IMR-90 (cell line): ENCODE data around the gene NPR2. TPM values are rescaled to one million over a fixed set of nuclear protein-coding genes. Genes with fewer than 3 reads are reported as not detected.

Source experiments
- ATAC-seq: fragments of 200-7000 bp; cut with Tn5 transposase; 2 replicates; pipeline ENCODE4 v1.9.1; 2020; ENCODE audit warnings: low read depth, mild to moderate bottlenecking, moderate library complexity
- BruUV-seq: library from RNA; stranded (reverse); fragments of 400-500 nt; replicated peaks from 2 replicates; lab custom pipeline; 2021; lab: Mats Ljungman, UMichigan
- CTCF ChIA-PET: fragments of 300-600 bp; formaldehyde crosslinking; extraction: SDS; loops from one replicate; lab custom pipeline; 2021; ENCODE audit warnings: antibody characterized with exemption; lab: Yijun Ruan, JAX
- POLR2A ChIA-PET: fragments of 300-600 bp; sonication (Branson Sonifier 250); formaldehyde crosslinking; loops from one replicate; lab custom pipeline; 2022; ENCODE audit warnings: antibody characterized with exemption; ENCODE audit not compliant: unreplicated experiment; lab: Charles Lee
- DNase-seq: peaks from one replicate; pipeline ENCODE4 v3.0.0; 2013
- H2AFZ ChIP-seq: replicated peaks from 2 replicates; pipeline ENCODE3; 2013; ENCODE audit warnings: low read length, mild to moderate bottlenecking; ENCODE audit not compliant: poor library complexity
- H2AK5ac ChIP-seq: 2 replicates; pipeline ENCODE4 v1.6.1; 2013; ENCODE audit warnings: low read depth, low read length, inconsistent platforms
- H2AK9ac ChIP-seq: replicated peaks from 2 replicates; pipeline ENCODE3; 2013; ENCODE audit warnings: mild to moderate bottlenecking, low read depth, low read length, moderate library complexity; ENCODE audit not compliant: poor library complexity
- H2BK120ac ChIP-seq: 2 replicates; pipeline ENCODE4 v1.6.1; 2013; ENCODE audit warnings: low read depth, low read length, inconsistent platforms
- H2BK15ac ChIP-seq: 3 replicates; pipeline ENCODE4 v1.6.1; 2013; ENCODE audit warnings: low read depth, low read length, inconsistent platforms
- H2BK20ac ChIP-seq: 2 replicates; pipeline ENCODE4 v1.6.1; 2013; ENCODE audit warnings: low read depth, mild to moderate bottlenecking, inconsistent platforms, low read length, moderate library complexity
- H2BK5ac ChIP-seq: 2 replicates; pipeline ENCODE4 v1.6.1; 2013; ENCODE audit warnings: mild to moderate bottlenecking, low read depth, low read length, inconsistent platforms; ENCODE audit not compliant: poor library complexity, severe bottlenecking
- H3K14ac ChIP-seq: replicated peaks from 2 replicates; pipeline ENCODE4 v1.6.1; 2013; ENCODE audit warnings: low read depth, low read length, inconsistent platforms
- H3K18ac ChIP-seq: 2 replicates; pipeline ENCODE4 v1.6.1; 2013; ENCODE audit warnings: low read depth, low read length, control low read depth
- H3K23ac ChIP-seq: 2 replicates; pipeline ENCODE4 v1.6.1; 2013; ENCODE audit warnings: low read depth, low read length, inconsistent platforms
- H3K27ac ChIP-seq: 2 replicates; pipeline ENCODE4 v1.5.1; 2013; ENCODE audit warnings: mild to moderate bottlenecking, control low read depth, low read length; ENCODE audit not compliant: insufficient read depth
- H3K27me3 ChIP-seq: 2 replicates; pipeline ENCODE4 v1.6.1; 2013; ENCODE audit warnings: low read length; ENCODE audit not compliant: control insufficient read depth, insufficient read depth
- H3K36me3 ChIP-seq: 2 replicates; pipeline ENCODE4 v1.6.1; 2013; ENCODE audit warnings: low read length, mixed read lengths; ENCODE audit not compliant: control insufficient read depth, insufficient read depth
- H3K4ac ChIP-seq: 2 replicates; pipeline ENCODE4 v1.6.1; 2013; ENCODE audit warnings: low read depth, low read length, inconsistent platforms
- H3K4me1 ChIP-seq: 2 replicates; pipeline ENCODE4 v1.6.1; 2013; ENCODE audit warnings: low read length, mixed read lengths; ENCODE audit not compliant: control insufficient read depth, insufficient read depth
- H3K4me2 ChIP-seq: 2 replicates; pipeline ENCODE4 v1.6.1; 2013; ENCODE audit warnings: low read depth, mild to moderate bottlenecking, control low read depth, low read length, moderate library complexity
- H3K4me3 ChIP-seq: 2 replicates; pipeline ENCODE4 v1.5.1; 2013; ENCODE audit warnings: low read depth, mild to moderate bottlenecking, control low read depth, low read length, moderate library complexity; ENCODE audit not compliant: insufficient read depth
- H3K56ac ChIP-seq: 2 replicates; pipeline ENCODE4 v1.6.1; 2013; ENCODE audit warnings: low read length, inconsistent platforms; ENCODE audit not compliant: insufficient read depth; ENCODE audit errors: extremely low read depth
- H3K79me1 ChIP-seq, 2 experiments: 2 replicates each; pipeline ENCODE4 v1.6.1; 2013; ENCODE audit warnings: low read length in 2 of 2, inconsistent platforms in 1 of 2, low read depth in 1 of 2
- H3K9ac ChIP-seq: 2 replicates; pipeline ENCODE4 v1.6.1; 2013; ENCODE audit warnings: low read depth, low read length, control low read depth
- H3K9me1 ChIP-seq: 2 replicates; pipeline ENCODE4 v1.6.1; 2013; ENCODE audit warnings: low read length, inconsistent platforms; ENCODE audit not compliant: insufficient read depth
- H3K9me3 ChIP-seq: 2 replicates; pipeline ENCODE4 v1.6.1; 2013; ENCODE audit warnings: low read length; ENCODE audit not compliant: control insufficient read depth, insufficient read depth
- H4K20me1 ChIP-seq: 2 replicates; pipeline ENCODE4 v1.6.1; 2013; ENCODE audit warnings: low read length, inconsistent platforms; ENCODE audit not compliant: insufficient read depth
- H4K5ac ChIP-seq: 2 replicates; pipeline ENCODE4 v1.6.1; 2013; ENCODE audit warnings: mild to moderate bottlenecking, low read depth, low read length, control low read depth
- H4K8ac ChIP-seq, 2 experiments: 2 replicates each; pipeline ENCODE4 v1.6.1; 2013; ENCODE audit warnings: low read depth in 2 of 2, low read length in 2 of 2, control low read depth in 1 of 2, inconsistent platforms in 1 of 2
- H4K91ac ChIP-seq: 2 replicates; pipeline ENCODE4 v1.6.1; 2013; ENCODE audit warnings: low read depth, low read length, inconsistent platforms; ENCODE audit not compliant: insufficient read depth
- CHD1 ChIP-seq: IDR thresholded peaks from 2 replicates; pipeline ENCODE4 v1.6.1; 2012; ENCODE audit warnings: low read depth, low read length, improper control_type of control experiment
- FOS ChIP-seq: fragments of 150-350 bp; IDR thresholded peaks from 2 replicates; pipeline ENCODE4 v1.6.1; 2016; ENCODE audit warnings: low read depth, low read length
- MAFK ChIP-seq: IDR thresholded peaks from 2 replicates; pipeline ENCODE4 v1.6.1; 2012; ENCODE audit warnings: low read depth, low read length, improper control_type of control experiment
- MAZ ChIP-seq: IDR thresholded peaks from 2 replicates; pipeline ENCODE4 v1.6.1; 2012; ENCODE audit warnings: low read depth, mild to moderate bottlenecking, low read length, improper control_type of control experiment, moderate library complexity, borderline replicate concordance
- NFE2L2 ChIP-seq: fragments of 150-350 bp; IDR thresholded peaks from 2 replicates; pipeline ENCODE4 v1.6.1; 2016; ENCODE audit warnings: low read depth, mild to moderate bottlenecking, low read length
- POLR2A ChIP-seq: IDR thresholded peaks from 2 replicates; pipeline ENCODE4 v1.6.1; 2012; ENCODE audit warnings: mild to moderate bottlenecking, low read depth, low read length
- RAD21 ChIP-seq: IDR thresholded peaks from 2 replicates; pipeline ENCODE4 v1.6.1; 2012; ENCODE audit warnings: low read length, improper control_type of control experiment
- RCOR1 ChIP-seq: IDR thresholded peaks from 2 replicates; pipeline ENCODE4 v1.6.1; 2012; ENCODE audit warnings: mild to moderate bottlenecking, low read length, improper control_type of control experiment; ENCODE audit not compliant: insufficient replicate concordance
- RFX5 ChIP-seq: IDR thresholded peaks from 2 replicates; pipeline ENCODE4 v1.8.0; 2012; ENCODE audit warnings: low read depth, mild to moderate bottlenecking, low read length, moderate library complexity
- SMC3 ChIP-seq: fragments of 150-350 bp; IDR thresholded peaks from 2 replicates; pipeline ENCODE4 v1.6.1; 2016; ENCODE audit warnings: low read depth, mild to moderate bottlenecking, antibody characterized with exemption, low read length, moderate library complexity
- WGBS, 2 experiments: methylation state at CpG; one replicate each; pipeline versions ENCODE4 v1.1.5 to v1.1.7; 2013; ENCODE audit warnings: missing lambda C conversion rate in 2 of 2; ENCODE audit not compliant: insufficient read length in 1 of 2; ENCODE audit errors: extremely low coverage in 2 of 2; 5-methylcytosine and 5-hydroxymethylcytosine counted together
- dilution Hi-C: fragments of 300-500 bp; cut with HindIII; formaldehyde crosslinking; loops from one replicate; pipeline ENCODE4 v1.14.3; 2018; ENCODE audit warnings: low sequenced_read_pairs; ENCODE audit not compliant: unreplicated experiment
- in situ Hi-C: fragments of 300-500 bp; cut with MboI; formaldehyde crosslinking; loops from 3 replicates; pipeline ENCODE4 v1.14.3; 2019; ENCODE audit warnings: low sequenced_read_pairs, inconsistent platforms, mixed read lengths
- intact Hi-C: fragments of 100-400 bp; cut with micrococcal nuclease; formaldehyde crosslinking; loops from 2 replicates; pipeline ENCODE4 v1.10.0; 2022
- polyA plus RNA-seq, 3 experiments: library from polyadenylated mRNA; depleted of rRNA; stranded (reverse); fragments of >200 nt; gene quantifications; 2 replicates each; pipeline ENCODE4 v1.2.3, GENCODE V29; 2012; ENCODE audit warnings: low replicate concordance in 1 of 3
- total RNA-seq: library from RNA; depleted of rRNA; stranded (reverse); fragments of >200 nt; gene quantifications from 2 replicates; pipeline ENCODE4 v1.2.3, GENCODE V29; 2012
- TF ChIP-seq, protein P1 (sequence below): fragments of 150-350 bp; IDR thresholded peaks from 2 replicates; pipeline ENCODE4 v1.6.1; 2017; ENCODE audit warnings: mild to moderate bottlenecking, antibody characterized with exemption, low read length, low read depth

NPR2 gene
- total and polyA plus RNA-seq, 2 of the 4 experiments (the other 2 are of a cell fraction): 5.2 to 35.7 TPM

GRCh38 chr9:35856206-35856605 is 64.8 kb downstream of the NPR2 start:
- ChIA-PET POLR2A (no interaction called here), CTCF (no interaction called here)
- no TSS peak for BruUV-seq
- Histone ChIP-seq H4K5ac (no peak overlapping the region), H2BK5ac (no peak overlapping the region), H3K79me1 (no peaks in the 10 kb centered on the region), H4K20me1 (no peaks in the 10 kb centered on the region), H2AK9ac (no peak overlapping the region), H3K4me1 (no peaks in the 10 kb centered on the region), H2AFZ (no peak overlapping the region), H3K27ac (no peak overlapping the region), H3K9me1 (no peaks in the 10 kb centered on the region), H2BK120ac (no peak overlapping the region), H3K4ac (no peak overlapping the region), H3K27me3 (peaks cover 9% of the 10 kb centered on the region), H2AK5ac (no peak overlapping the region), H3K14ac (no peak overlapping the region), H3K36me3 (peaks cover 3% of the 10 kb centered on the region; the same call in 1 of the 2 replicates), H3K9ac (no peak overlapping the region), H3K9me3 (no peaks in the 10 kb centered on the region), H3K18ac (no peak overlapping the region), H4K91ac (no peak overlapping the region), H3K56ac (no peak overlapping the region), H2BK20ac (no peak overlapping the region), H3K23ac (no peak overlapping the region), H3K4me2 (no peak overlapping the region), H2BK15ac (no peak overlapping the region), H3K4me3 (no peak overlapping the region), H4K8ac (no peak overlapping the region)
- dilution Hi-C loops (no loop called here), in situ Hi-C loops (no loop called here), intact Hi-C loops (no loop called here)
- TF ChIP-seq SMC3: no peak
- no peak for TF ChIP-seq FOS
- no peak for TF ChIP-seq RAD21
- no peak for TF ChIP-seq POLR2A
- TF ChIP-seq, protein P1, sequence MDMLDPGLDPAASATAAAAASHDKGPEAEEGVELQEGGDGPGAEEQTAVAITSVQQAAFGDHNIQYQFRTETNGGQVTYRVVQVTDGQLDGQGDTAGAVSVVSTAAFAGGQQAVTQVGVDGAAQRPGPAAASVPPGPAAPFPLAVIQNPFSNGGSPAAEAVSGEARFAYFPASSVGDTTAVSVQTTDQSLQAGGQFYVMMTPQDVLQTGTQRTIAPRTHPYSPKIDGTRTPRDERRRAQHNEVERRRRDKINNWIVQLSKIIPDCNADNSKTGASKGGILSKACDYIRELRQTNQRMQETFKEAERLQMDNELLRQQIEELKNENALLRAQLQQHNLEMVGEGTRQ: no peak
- no peak for TF ChIP-seq NFE2L2
- no peak for TF ChIP-seq CHD1
- no peak for TF ChIP-seq RFX5
- TF ChIP-seq MAFK: no peak
- no peak for TF ChIP-seq MAZ
- TF ChIP-seq RCOR1: no peak
- no peak for ATAC-seq
- DNase-seq: no peak
- 100% methylated on average over 1 of the region's 3 CpGs; no CpG with 5 or more reads in 1 of the 2 experiments for WGBS, 2 experiments
